Rectal smooth muscle tissue (tissue), 1 donor: ENCODE results near the gene HIP1.

Source experiments
- H3K27ac ChIP-seq: one replicate; pipeline ENCODE4 v1.7.0; 2013; ENCODE audit warnings: low read depth, low read length, inconsistent platforms
- H3K27me3 ChIP-seq: one replicate; pipeline ENCODE4 v1.7.0; 2013; ENCODE audit warnings: low read length; ENCODE audit not compliant: control insufficient read depth, insufficient read depth
- H3K36me3 ChIP-seq: one replicate; pipeline ENCODE4 v1.7.0; 2013; ENCODE audit warnings: low read length; ENCODE audit not compliant: control insufficient read depth, insufficient read depth
- H3K4me1 ChIP-seq: one replicate; pipeline ENCODE4 v1.7.0; 2013; ENCODE audit warnings: low read length; ENCODE audit not compliant: control insufficient read depth, insufficient read depth
- H3K4me3 ChIP-seq: one replicate; pipeline ENCODE4 v1.7.0; 2013; ENCODE audit warnings: low read length
- H3K9ac ChIP-seq: one replicate; pipeline ENCODE4 v1.7.0; 2013; ENCODE audit warnings: low read length

The HIP1 gene

DNA sequence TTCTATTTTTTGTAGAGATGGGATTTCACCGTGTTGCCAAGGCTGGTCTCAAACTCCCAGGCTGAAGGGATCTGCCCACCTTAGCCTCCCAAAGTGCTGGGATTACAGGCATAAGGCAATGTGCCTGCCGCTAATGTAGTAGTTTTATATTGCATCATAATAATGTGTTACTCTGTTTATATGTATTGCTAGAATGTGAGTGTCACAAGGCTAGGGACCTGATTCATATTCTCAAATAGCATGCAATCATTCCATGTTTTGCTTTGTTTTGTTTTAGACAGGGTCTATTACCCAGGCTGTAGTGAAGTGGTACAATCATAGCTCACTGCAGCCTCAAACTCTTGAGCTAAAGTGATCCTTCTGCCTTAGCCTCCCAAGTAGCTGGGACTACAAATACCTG is 19.8 kb upstream of the HIP1 start:
- Histone ChIP-seq H3K4me3 (no peak overlapping the region), H3K9ac (no peak overlapping the region), H3K27ac (no peak overlapping the region), H3K36me3 (no peaks in the 10 kb centered on the region), H3K27me3 (no peaks in the 10 kb centered on the region), H3K4me1 (no peaks in the 10 kb centered on the region)

DNA sequence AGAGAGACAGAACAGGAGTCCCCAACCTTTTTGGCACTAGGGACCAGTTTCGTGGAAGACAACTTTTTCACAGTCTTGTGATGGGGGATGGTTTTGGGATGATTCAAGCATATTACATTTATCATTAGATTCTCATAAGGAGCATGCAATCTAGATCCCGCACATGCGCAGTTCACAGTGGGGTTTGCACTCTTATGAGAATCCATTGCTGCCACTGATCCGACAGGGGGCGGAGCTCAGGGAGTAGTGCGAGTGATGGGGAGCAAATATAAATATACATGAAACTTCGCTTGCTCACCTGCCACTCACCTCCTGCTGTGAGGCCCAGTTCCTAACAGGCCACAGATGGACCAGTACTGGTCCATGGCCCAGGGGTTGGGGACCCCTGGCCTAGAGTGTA is 19.1 kb upstream of the HIP1 start:
- no peak overlapping the region for H3K27ac ChIP-seq
- H3K36me3 ChIP-seq: no peaks in the 10 kb centered on the region
- H3K9ac ChIP-seq: no peak overlapping the region
- H3K27me3 ChIP-seq: no peaks in the 10 kb centered on the region
- H3K4me1 ChIP-seq: no peaks in the 10 kb centered on the region
- no peak overlapping the region for H3K4me3 ChIP-seq

DNA sequence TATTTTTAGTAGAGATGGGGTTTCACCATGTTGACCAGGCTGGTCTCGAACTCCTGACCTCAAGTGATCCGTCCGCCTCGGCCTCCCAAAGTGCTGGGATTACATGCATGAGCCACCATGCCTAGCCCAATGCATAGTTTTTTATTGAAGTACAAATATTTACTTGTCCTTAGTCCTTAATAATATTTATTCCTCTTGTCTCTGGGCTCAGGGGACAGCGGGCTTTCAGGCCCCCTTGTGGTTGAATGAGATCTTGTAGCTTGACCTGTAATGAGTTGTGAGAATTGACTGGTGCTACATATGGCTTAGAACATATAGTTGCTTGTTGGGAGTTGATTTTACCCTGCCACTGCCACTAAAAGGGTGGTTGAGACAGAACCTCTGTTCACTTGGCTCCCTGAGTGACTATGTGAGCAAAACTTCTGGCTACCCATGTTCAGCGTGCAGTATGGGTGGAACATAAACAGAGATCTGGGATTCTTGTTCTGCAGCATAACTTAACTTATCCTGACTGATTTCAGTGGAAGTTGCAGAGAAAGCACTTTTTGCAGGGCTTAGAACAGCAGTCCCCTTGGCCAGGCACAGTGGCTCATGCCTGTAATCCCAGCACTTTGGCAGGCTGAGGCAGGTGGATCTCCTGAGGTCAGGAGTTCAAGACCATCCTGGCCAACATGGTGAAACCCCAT is 18.4 kb upstream of the HIP1 start:
- H3K27ac ChIP-seq: no peak overlapping the region
- no peak overlapping the region for H3K4me3 ChIP-seq
- no peaks in the 10 kb centered on the region for H3K27me3 ChIP-seq
- no peaks in the 10 kb centered on the region for H3K36me3 ChIP-seq
- no peak overlapping the region for H3K9ac ChIP-seq
- no peaks in the 10 kb centered on the region for H3K4me1 ChIP-seq

- Histone ChIP-seq H3K4me3 (no peak overlapping the region), H3K36me3 (no peaks in the 10 kb centered on the region), H3K27ac (no peak overlapping the region), H3K4me1 (no peaks in the 10 kb centered on the region), H3K27me3 (no peaks in the 10 kb centered on the region), H3K9ac (no peak overlapping the region)
These were observed 17.7 kb upstream of the HIP1 start for GRCh38 chr7:75756206-75756990.

- H3K9ac ChIP-seq: no peak overlapping the region
- H3K4me1 ChIP-seq: no peaks in the 10 kb centered on the region
- no peaks in the 10 kb centered on the region for H3K27me3 ChIP-seq
- H3K4me3 ChIP-seq: no peak overlapping the region
- H3K36me3 ChIP-seq: no peaks in the 10 kb centered on the region
- no peak overlapping the region for H3K27ac ChIP-seq
These were observed 4.7 kb upstream of the HIP1 start for GRCh38 chr7:75743455-75743859.

DNA sequence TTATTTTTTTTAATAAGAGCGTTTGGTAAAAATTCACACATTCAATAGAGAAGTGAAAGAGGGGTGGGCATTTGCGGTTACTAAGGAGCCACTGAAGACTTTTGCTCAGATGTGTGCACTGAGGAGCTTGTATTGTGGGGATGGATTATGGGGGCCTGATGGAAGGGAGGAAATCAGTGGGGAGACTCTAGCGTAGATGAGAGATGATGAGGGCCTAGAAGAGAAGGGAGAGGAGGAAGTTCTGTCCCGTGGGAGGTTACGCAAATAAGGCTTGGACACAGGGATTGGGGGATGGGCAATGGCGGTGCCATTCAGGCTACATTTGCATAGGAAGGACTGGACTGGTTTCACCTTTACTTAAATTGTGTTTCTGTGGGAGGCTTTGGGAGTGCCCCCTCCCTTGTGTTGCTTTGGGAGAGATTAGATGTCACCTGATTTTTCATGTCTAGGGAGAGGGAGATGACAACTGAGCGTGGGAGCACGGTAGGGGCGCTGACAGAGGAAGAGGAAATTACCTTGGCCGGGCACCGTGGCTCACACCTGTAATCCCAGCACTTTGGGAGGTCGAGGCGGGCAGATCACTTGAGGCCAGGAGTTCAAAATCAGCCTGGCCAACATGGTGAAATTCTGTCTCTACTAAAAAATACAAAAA is 2.2 kb upstream of the HIP1 start:
- H3K27ac ChIP-seq: no peak overlapping the region
- no peak overlapping the region for H3K9ac ChIP-seq

DNA sequence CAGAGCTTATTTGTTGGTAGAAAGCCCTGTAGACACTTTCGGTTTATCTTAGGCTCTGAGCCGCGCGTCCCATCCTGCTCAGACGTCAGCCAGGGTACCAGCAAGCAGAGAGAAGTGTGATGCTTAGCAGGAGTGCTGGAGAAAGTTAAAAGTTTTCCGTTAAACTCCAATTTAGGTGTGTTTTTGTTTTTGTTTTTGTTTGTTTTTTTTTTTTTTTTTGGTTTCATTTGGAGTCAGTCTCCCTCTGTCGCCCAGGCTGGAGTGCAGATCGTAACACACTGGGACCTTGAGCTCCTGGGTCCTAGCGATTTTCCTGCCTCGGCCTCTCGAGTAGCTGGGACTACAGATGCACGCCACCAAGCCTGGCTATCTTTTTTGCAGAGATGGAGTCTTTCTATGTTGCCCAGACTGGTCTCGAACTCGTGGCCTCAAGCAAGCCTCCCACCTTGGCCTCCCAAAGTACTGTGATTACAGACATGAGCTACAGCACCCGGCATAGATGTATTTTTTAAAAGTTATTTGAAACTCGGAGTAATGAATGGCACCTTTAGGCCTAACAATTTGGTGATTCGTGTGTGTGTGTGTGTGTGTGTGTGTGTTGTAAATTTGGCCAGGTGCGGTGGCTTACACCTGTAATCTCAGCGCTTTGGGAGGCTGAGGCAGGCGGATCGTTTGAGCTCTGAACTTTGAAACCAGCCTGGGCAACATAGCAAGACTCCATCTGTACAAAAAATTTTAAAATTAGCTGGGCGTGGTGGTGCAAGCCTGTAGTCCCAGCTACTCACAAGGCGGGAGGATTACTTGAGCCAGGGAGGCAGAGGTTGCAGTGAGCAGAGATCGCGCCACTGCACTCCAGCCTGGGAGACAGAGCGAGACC is 1.3 kb upstream of the HIP1 start:
- Histone ChIP-seq H3K4me1 (peaks cover 5% of the 10 kb centered on the region), H3K27me3 (no peaks in the 10 kb centered on the region), H3K36me3 (no peaks in the 10 kb centered on the region), H3K4me3 (peak overlapping the region; percentile 86), H3K27ac (peak overlapping the region; percentile 77), H3K9ac (peak overlapping the region; percentile 40)

More for the DNA sequence above, 2.2 kb upstream of the HIP1 start:
- no peaks in the 10 kb centered on the region for H3K27me3 ChIP-seq
- peak overlapping the region; percentile 15 for H3K4me3 ChIP-seq
- H3K36me3 ChIP-seq: no peaks in the 10 kb centered on the region
- peaks cover 5% of the 10 kb centered on the region for H3K4me1 ChIP-seq

DNA sequence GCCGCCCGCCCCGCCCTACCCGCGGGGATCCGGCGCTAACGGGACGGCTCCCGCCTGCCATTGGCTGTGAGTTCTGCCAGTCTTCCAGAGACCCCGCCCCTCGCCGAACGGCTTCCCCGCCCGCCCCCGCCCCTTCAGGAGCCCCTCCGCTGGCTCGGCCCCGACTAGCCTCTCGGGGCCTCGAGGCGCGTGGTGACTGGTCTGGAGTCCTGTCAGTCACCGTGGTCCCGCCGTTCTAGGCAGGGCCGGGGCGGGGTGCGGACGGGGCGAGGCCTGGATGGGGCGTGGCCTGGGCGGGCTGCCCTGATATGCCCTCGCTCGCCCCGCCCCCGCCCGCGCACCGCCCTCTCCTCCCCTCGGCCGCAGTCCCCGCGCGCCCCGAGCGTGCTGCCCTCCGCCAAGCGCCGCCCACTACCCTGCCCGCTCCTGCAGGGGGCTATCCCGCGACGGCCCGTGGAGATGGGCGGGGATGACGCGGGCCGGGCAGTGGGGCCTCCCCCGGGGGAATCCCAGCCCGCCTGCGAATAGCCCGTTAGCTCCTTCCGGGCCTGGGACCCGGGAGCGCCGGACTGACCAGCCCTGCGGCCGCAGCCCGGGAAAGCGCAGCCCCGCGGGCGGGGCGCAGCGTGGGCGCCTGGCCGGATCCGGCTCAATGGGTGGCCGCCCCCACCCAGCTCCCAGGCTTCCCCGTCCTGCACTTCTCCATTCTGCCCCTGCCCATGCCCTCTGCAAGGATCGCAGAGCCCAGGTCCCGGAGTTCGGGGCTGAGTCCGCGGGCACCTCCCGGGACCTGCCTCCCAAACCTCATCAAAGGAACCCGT is 444 bp upstream of the HIP1 start:
- H3K9ac ChIP-seq: peak overlapping the region; percentile 45
- peaks cover 5% of the 10 kb centered on the region for H3K4me1 ChIP-seq
- peak overlapping the region; percentile 89 for H3K4me3 ChIP-seq
- no peaks in the 10 kb centered on the region for H3K36me3 ChIP-seq
- H3K27ac ChIP-seq: peak overlapping the region; percentile 77
- H3K27me3 ChIP-seq: no peaks in the 10 kb centered on the region

GRCh38 chr7:75737856-75738603 is 711 bp downstream of the HIP1 start:
- H3K4me3 ChIP-seq: peak overlapping the region; percentile 89
- H3K9ac ChIP-seq: peak overlapping the region; percentile 45
- H3K4me1 ChIP-seq: peaks cover 5% of the 10 kb centered on the region
- H3K27me3 ChIP-seq: no peaks in the 10 kb centered on the region
- peak overlapping the region; percentile 65 for H3K27ac ChIP-seq
- no peaks in the 10 kb centered on the region for H3K36me3 ChIP-seq

- no peak overlapping the region for H3K4me3 ChIP-seq
- no peaks in the 10 kb centered on the region for H3K36me3 ChIP-seq
- no peak overlapping the region for H3K9ac ChIP-seq
- peaks cover 5% of the 10 kb centered on the region for H3K4me1 ChIP-seq
- H3K27me3 ChIP-seq: no peaks in the 10 kb centered on the region
- no peak overlapping the region for H3K27ac ChIP-seq
These were observed 3.0 kb downstream of the HIP1 start for GRCh38 chr7:75735581-75736350.
